K562 (cell line): ENCODE results near the gene CHRM4. TPM values are rescaled to one million over a fixed set of nuclear protein-coding genes. Genes with fewer than 3 reads are reported as not detected.

Experiments used
- CHCHD3 ChIP-seq: fragments of 250-450 bp; sonication (Bioruptor Pico); IDR thresholded peaks from 2 replicates; pipeline ENCODE4 v2.1.2; 2022; ENCODE audit warnings: mild to moderate bottlenecking
- CREM ChIP-seq: IDR thresholded peaks from 2 replicates; pipeline ENCODE4 v1.6.1; 2014; ENCODE audit warnings: antibody characterized with exemption, low read depth
- ETV1 ChIP-seq: fragments of 450-650 bp; conservative IDR thresholded peaks from 2 replicates; pipeline ENCODE4 v1.6.1; 2016; ENCODE audit warnings: missing genetic modification characterization, control low read depth, low read depth, missing compliant biosample characterization
- FOXA1 ChIP-seq: fragments of 450-650 bp; IDR thresholded peaks from 2 replicates; pipeline ENCODE4 v1.6.1; 2016; ENCODE audit warnings: mild to moderate bottlenecking, borderline replicate concordance
- HIVEP1 ChIP-seq: fragments of 250-450 bp; sonication (Bioruptor Pico); IDR thresholded peaks from 2 replicates; pipeline ENCODE4 v1.4.0; 2020; ENCODE audit warnings: mild to moderate bottlenecking
- MTA3 ChIP-seq: fragments of 450-650 bp; formaldehyde crosslinking; IDR thresholded peaks from 2 replicates; pipeline ENCODE4 v1.6.1; 2017; ENCODE audit warnings: mild to moderate bottlenecking, borderline replicate concordance
- PPARD ChIP-seq: fragments of 250-450 bp; sonication (Bioruptor Pico); IDR thresholded peaks from 2 replicates; pipeline ENCODE4 v1.8.0; 2022; ENCODE audit warnings: inconsistent platforms, mild to moderate bottlenecking, moderate library complexity
- SRSF3 ChIP-seq: fragments of 200-400 bp; formaldehyde crosslinking; IDR thresholded peaks from 2 replicates; pipeline ENCODE4 v1.6.1; 2016; ENCODE audit warnings: mild to moderate bottlenecking, low read length, moderate library complexity; ENCODE audit not compliant: insufficient read depth
- TARDBP ChIP-seq: fragments of 450-650 bp; IDR thresholded peaks from 2 replicates; pipeline ENCODE4 v1.6.1; 2016
- ZNF165 ChIP-seq: fragments of 250-450 bp; sonication (Bioruptor Pico); IDR thresholded peaks from 2 replicates; pipeline ENCODE4 v1.4.0; 2020; ENCODE audit warnings: borderline replicate concordance
- ZNF184 ChIP-seq: sonication (generic); formaldehyde crosslinking; IDR thresholded peaks from 2 replicates; pipeline ENCODE4 v1.5.0; 2020; ENCODE audit warnings: missing genetic modification reagents
- ZNF212 ChIP-seq: fragments of 450-650 bp; formaldehyde crosslinking; IDR thresholded peaks from 2 replicates; pipeline ENCODE4 v1.4.0; 2020; ENCODE audit warnings: mild to moderate bottlenecking
- ZNF23 ChIP-seq: fragments of 250-450 bp; sonication (Bioruptor Pico); IDR thresholded peaks from 2 replicates; pipeline ENCODE4 v1.4.0; 2020; ENCODE audit warnings: mild to moderate bottlenecking
- ZNF586 ChIP-seq: fragments of 450-650 bp; formaldehyde crosslinking; conservative IDR thresholded peaks from 2 replicates; pipeline ENCODE4 v1.4.0; 2020; ENCODE audit warnings: mild to moderate bottlenecking, moderate library complexity
- ZNF668 ChIP-seq: fragments of 250-450 bp; sonication (Bioruptor Pico); IDR thresholded peaks from 2 replicates; pipeline ENCODE4 v1.8.0; 2022; ENCODE audit warnings: mild to moderate bottlenecking, inconsistent platforms
- polyA plus RNA-seq, 8 experiments: library from polyadenylated mRNA; depleted of rRNA in 4 of 8; stranded (reverse) in 5 of 8; unstranded in 3 of 8; fragments of >200 nt; fragmentation: Nextera tagmentation in 2 of 8; fragmentation: Illumina TruSeq in 1 of 8; extraction: Ambion mirVana in 2 of 8; extraction: Trizol in 1 of 8; gene quantifications; 2 replicates each; pipeline versions ENCODE4 v1.2.1 to v1.2.3, GENCODE V29; 2011 to 2014; ENCODE audit warnings: inconsistent platforms in 1 of 8, missing spikeins in 1 of 8
- total RNA-seq, 7 experiments: library from RNA; depleted of rRNA in 6 of 7; stranded (reverse); fragments of >200 nt in 6 of 7; fragmentation: Illumina TruSeq in 2 of 7; extraction: Trizol in 2 of 7; gene quantifications; 2 replicates each; pipeline versions ENCODE4 v1.2.1 to v1.2.3, GENCODE V29; 2011 to 2021; ENCODE audit warnings: low replicate concordance in 1 of 7
- TF ChIP-seq, protein P1 (sequence below), 2 experiments: fragments of 450-650 bp; formaldehyde crosslinking in 1 of 2; IDR thresholded peaks; 2 replicates each; pipeline versions ENCODE4 v1.4.0 to v1.6.1; 2014 to 2020; ENCODE audit warnings: mild to moderate bottlenecking in 2 of 2, borderline replicate concordance in 1 of 2, low read depth in 1 of 2
- TF ChIP-seq, protein P2 (sequence below), 2 experiments: fragments of 450-650 bp in 1 of 2; sonication (generic) in 1 of 2; formaldehyde crosslinking in 1 of 2; IDR thresholded peaks in 1 of 2; conservative IDR thresholded peaks in 1 of 2; 2 replicates each; pipeline versions ENCODE4 v1.6.1 to v1.8.1; 2016 to 2023; ENCODE audit warnings: mild to moderate bottlenecking in 2 of 2, moderate library complexity in 2 of 2, inconsistent platforms in 1 of 2, missing genetic modification reagents in 1 of 2

Gene CHRM4
- total and polyA plus RNA-seq, 9 of the 15 experiments (the other 6 are each of a cell fraction or from before 2014, with no cell fraction given), result 0.22 to 1.3 (median 0.40) TPM; not detected in 2

DNA sequence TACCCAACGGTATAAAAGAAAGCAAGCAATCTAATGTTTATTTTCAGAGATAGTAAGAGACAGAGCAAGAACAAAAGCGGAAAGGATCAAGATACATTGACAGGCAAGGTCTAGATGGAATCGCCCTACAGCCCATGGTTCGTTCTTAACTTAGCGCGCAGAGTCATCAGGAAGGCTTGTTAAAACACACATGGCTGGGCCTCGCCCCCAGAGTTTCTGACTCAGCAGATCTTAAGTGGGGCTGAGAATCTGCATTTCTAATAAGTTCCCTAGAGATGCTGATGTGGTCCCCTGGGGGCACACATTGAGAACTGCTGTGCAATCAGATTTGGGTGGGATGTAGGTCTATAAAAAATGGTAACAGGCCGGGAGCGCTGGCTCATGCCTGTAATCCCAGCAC, 35.8 kb upstream of the CHRM4 start (continued):
- TF ChIP-seq, protein P1, sequence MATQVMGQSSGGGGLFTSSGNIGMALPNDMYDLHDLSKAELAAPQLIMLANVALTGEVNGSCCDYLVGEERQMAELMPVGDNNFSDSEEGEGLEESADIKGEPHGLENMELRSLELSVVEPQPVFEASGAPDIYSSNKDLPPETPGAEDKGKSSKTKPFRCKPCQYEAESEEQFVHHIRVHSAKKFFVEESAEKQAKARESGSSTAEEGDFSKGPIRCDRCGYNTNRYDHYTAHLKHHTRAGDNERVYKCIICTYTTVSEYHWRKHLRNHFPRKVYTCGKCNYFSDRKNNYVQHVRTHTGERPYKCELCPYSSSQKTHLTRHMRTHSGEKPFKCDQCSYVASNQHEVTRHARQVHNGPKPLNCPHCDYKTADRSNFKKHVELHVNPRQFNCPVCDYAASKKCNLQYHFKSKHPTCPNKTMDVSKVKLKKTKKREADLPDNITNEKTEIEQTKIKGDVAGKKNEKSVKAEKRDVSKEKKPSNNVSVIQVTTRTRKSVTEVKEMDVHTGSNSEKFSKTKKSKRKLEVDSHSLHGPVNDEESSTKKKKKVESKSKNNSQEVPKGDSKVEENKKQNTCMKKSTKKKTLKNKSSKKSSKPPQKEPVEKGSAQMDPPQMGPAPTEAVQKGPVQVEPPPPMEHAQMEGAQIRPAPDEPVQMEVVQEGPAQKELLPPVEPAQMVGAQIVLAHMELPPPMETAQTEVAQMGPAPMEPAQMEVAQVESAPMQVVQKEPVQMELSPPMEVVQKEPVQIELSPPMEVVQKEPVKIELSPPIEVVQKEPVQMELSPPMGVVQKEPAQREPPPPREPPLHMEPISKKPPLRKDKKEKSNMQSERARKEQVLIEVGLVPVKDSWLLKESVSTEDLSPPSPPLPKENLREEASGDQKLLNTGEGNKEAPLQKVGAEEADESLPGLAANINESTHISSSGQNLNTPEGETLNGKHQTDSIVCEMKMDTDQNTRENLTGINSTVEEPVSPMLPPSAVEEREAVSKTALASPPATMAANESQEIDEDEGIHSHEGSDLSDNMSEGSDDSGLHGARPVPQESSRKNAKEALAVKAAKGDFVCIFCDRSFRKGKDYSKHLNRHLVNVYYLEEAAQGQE (IDR thresholded peaks at IDR 0.05; ENCODE audit: borderline replicate concordance), result no peak
- TF ChIP-seq, protein P1 (CRISPR knock-in tag; IDR thresholded peaks at IDR 0.05; ENCODE audit: low read depth), result no peak
- no peak for TF ChIP-seq SRSF3
- TF ChIP-seq TARDBP, result no peak
- TF ChIP-seq PPARD (CRISPR knock-in tag), result no peak
- no peak for TF ChIP-seq FOXA1
- no peak for TF ChIP-seq CREM
- TF ChIP-seq ZNF184 (CRISPR knock-in tag), result no peak
- no peak for TF ChIP-seq ZNF165 (CRISPR knock-in tag)
- no peak for TF ChIP-seq CHCHD3 (CRISPR knock-in tag)
- TF ChIP-seq ZNF668 (CRISPR knock-in tag), result no peak
- no peak; the same call in 1 of the 2 replicates for TF ChIP-seq ETV1 (tag)
- no peak for TF ChIP-seq ZNF586
- TF ChIP-seq, protein P2, sequence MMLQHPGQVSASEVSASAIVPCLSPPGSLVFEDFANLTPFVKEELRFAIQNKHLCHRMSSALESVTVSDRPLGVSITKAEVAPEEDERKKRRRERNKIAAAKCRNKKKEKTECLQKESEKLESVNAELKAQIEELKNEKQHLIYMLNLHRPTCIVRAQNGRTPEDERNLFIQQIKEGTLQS (IDR thresholded peaks at IDR 0.05), result peak; percentile 36; the same call in 1 of the 2 replicates
- TF ChIP-seq, protein P2 (CRISPR knock-in tag; conservative IDR thresholded peaks at IDR 0.05), result 0 out of 2 replicates have a peak, but pooled peaks have one; percentile 34
- no peak for TF ChIP-seq HIVEP1 (CRISPR knock-in tag)
- TF ChIP-seq ZNF212 (CRISPR knock-in tag), result no peak
- TF ChIP-seq ZNF23 (CRISPR knock-in tag), result no peak
- TF ChIP-seq MTA3, result no peak
